ENCODE results near the gene ZXDB. TPM values are rescaled to one million over a fixed set of nuclear protein-coding genes. Genes with fewer than 3 reads are reported as not detected.
"Not testable (repeated sequence)": the region's sequence is repeated elsewhere in the genome, so short reads cannot be mapped to it uniquely, and the experiment has no call there.

The ZXDB gene
- total RNA-seq, 2 donors from 2014 or later = 10.7 to 14.4 TPM

- no peak overlapping the region for H3K4me3 ChIP-seq
- H3K27ac ChIP-seq = no peak overlapping the region
- H3K4me1 ChIP-seq (replicated peaks) = no peaks in the 10 kb centered on the region
- DNase-seq (ENCODE audit: low spot score) = no peak
- no peaks in the 10 kb centered on the region for H3K9me3 ChIP-seq
- H3K27me3 ChIP-seq (replicated peaks; ENCODE audit: insufficient read depth) = no peaks in the 10 kb centered on the region
- no peaks in the 10 kb centered on the region for H3K36me3 ChIP-seq
- intact Hi-C loops (cut with DNase I) = no loop called here
- TF ChIP-seq CTCF (IDR thresholded peaks at IDR 0.05) = no peak
- TF ChIP-seq POLR2A (IDR thresholded peaks at IDR 0.05) = no peak
- TF ChIP-seq POLR2AphosphoS5 (IDR thresholded peaks at IDR 0.05) = no peak
- WGBS = 84% methylated on average over 2 of the region's 2 CpGs
Measured at GRCh38 chrX:57587062-57587461, 4.7 kb upstream of the ZXDB start.

GRCh38 chrX:57587607-57588006 lies 4.2 kb upstream of the ZXDB start:
- Histone ChIP-seq H3K4me1 (replicated peaks) (no peaks in the 10 kb centered on the region), H3K4me3 (no peak overlapping the region), H3K27ac (no peak overlapping the region), H3K36me3 (no peaks in the 10 kb centered on the region), H3K27me3 (replicated peaks; ENCODE audit: insufficient read depth) (no peaks in the 10 kb centered on the region), H3K9me3 (no peaks in the 10 kb centered on the region)
- intact Hi-C loops (cut with DNase I) = no loop called here
- no peak for DNase-seq (ENCODE audit: low spot score)
- no peak for TF ChIP-seq POLR2AphosphoS5 (IDR thresholded peaks at IDR 0.05)
- TF ChIP-seq POLR2A (IDR thresholded peaks at IDR 0.05) = no peak
- no peak for TF ChIP-seq CTCF (IDR thresholded peaks at IDR 0.05)
- WGBS = 92% methylated on average over 2 of the region's 2 CpGs

- not testable (repeated sequence) for H3K36me3 ChIP-seq; H3K9me3 ChIP-seq; H3K4me1 ChIP-seq (replicated peaks); H3K27me3 ChIP-seq (replicated peaks; ENCODE audit: insufficient read depth)
- no CpG with 5 or more reads among the region's 84 CpGs for whole genome bisulfite sequencing
- peak overlapping the region; percentile 89 to 90 for H3K27ac ChIP-seq
- intact Hi-C loops (cut with DNase I) = loop anchor here (10.0 kb wide), 2 partner anchors 312 to 1028 kb away; partner anchors contain the start of gene UBQLN2
- H3K4me3 ChIP-seq = peak overlapping the region; percentile 46 to 49
- DNase-seq (ENCODE audit: low spot score) = peak; percentile 4
Measured at GRCh38 chrX:57592160-57592893, 516 bp downstream of the ZXDB start.

- H3K27ac ChIP-seq = peak overlapping the region; percentile 89 to 90
- WGBS = no CpG with 5 or more reads among the region's 15 CpGs
- H3K9me3 ChIP-seq; H3K36me3 ChIP-seq; H3K4me1 ChIP-seq (replicated peaks); H3K27me3 ChIP-seq (replicated peaks; ENCODE audit: insufficient read depth): not testable (repeated sequence)
- peak; percentile 8 for DNase-seq (ENCODE audit: low spot score)
- intact Hi-C loops (cut with DNase I) = loop anchor here (10.0 kb wide), 2 partner anchors 312 to 1028 kb away; partner anchors contain the start of gene UBQLN2
- H3K4me3 ChIP-seq = peak overlapping the region; percentile 46 to 49
Measured at GRCh38 chrX:57592894-57593215, 1.0 kb downstream of the ZXDB start.

GRCh38 chrX:57595381-57595811 lies 3.6 kb downstream of the ZXDB start:
- no peak for DNase-seq (ENCODE audit: low spot score)
- H3K9me3 ChIP-seq = no peaks in the 10 kb centered on the region
- TF ChIP-seq POLR2A (IDR thresholded peaks at IDR 0.05) (no peak), CTCF (IDR thresholded peaks at IDR 0.05) (no peak), POLR2AphosphoS5 (IDR thresholded peaks at IDR 0.05) (no peak)
- no peaks in the 10 kb centered on the region for H3K27me3 ChIP-seq (replicated peaks; ENCODE audit: insufficient read depth)
- no peaks in the 10 kb centered on the region for H3K36me3 ChIP-seq
- H3K4me1 ChIP-seq (replicated peaks) = no peaks in the 10 kb centered on the region
- H3K27ac ChIP-seq = no peak overlapping the region
- no peak overlapping the region for H3K4me3 ChIP-seq
- WGBS = 63% methylated on average over 1 of the region's 1 CpG
- intact Hi-C loops (cut with DNase I) = loop anchor here (10.0 kb wide), 2 partner anchors 309 to 1031 kb away; partner anchors contain the start of gene UBQLN2

GRCh38 chrX:57596109-57596508 lies 4.3 kb downstream of the ZXDB start:
- DNase-seq (ENCODE audit: low spot score) = no peak
- intact Hi-C loops (cut with DNase I) = loop anchor here (10.0 kb wide), 2 partner anchors 309 to 1031 kb away; partner anchors contain the start of gene UBQLN2
- no peak overlapping the region for H3K4me3 ChIP-seq
- no peak for TF ChIP-seq POLR2A (IDR thresholded peaks at IDR 0.05)
- TF ChIP-seq CTCF (IDR thresholded peaks at IDR 0.05) = no peak
- TF ChIP-seq POLR2AphosphoS5 (IDR thresholded peaks at IDR 0.05) = no peak
- H3K27me3 ChIP-seq (replicated peaks; ENCODE audit: insufficient read depth) = no peaks in the 10 kb centered on the region
- H3K4me1 ChIP-seq (replicated peaks) = no peaks in the 10 kb centered on the region
- H3K36me3 ChIP-seq = no peaks in the 10 kb centered on the region
- WGBS = 49% methylated on average over 3 of the region's 3 CpGs
- no peaks in the 10 kb centered on the region for H3K9me3 ChIP-seq
- H3K27ac ChIP-seq = no peak overlapping the region
